NCI-H2196 (cell line): ENCODE data around the gene SPRY1.

ENCODE experiments used
- DNase-seq: peaks from one replicate; lab custom pipeline; 2025; ENCODE audit not compliant: unreplicated experiment; lab: John Stamatoyannopoulos, UW

Gene SPRY1

DNA sequence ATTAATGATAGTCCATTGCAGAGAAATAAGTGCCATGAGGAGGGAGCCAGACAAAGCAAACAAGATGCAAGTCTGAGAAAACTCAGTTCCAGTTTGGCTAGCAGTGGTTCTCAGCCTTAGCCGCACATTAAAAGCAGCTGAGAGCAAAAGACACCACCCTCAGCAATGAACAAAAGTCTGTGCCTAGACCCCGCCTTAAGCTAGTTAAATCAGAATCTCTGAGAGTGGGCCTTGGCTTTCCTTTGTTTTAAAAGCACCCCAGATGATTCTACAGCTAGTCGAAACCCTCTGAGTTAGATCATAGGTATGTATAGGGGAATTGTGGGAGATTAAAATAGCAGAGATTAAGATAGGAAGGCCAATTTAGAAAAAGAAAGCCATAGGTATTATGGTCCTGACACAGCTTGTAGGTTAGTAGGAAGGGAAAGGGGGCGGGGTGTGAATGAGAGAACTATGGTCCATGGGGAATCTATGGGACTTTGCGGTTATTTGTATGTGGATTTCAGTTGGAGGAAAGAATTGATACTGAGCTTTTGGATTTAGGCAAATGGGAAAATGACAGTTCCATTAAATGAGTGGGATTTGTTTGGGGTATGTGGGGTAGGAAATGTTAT is 12.0 kb downstream of the SPRY1 start:
- no peak for DNase-seq

GRCh38 chr4:123409334-123409733 is 12.7 kb downstream of the SPRY1 start:
- DNase-seq: no peak

GRCh38 chr4:123411514-123411913 is 14.9 kb downstream of the SPRY1 start:
- DNase-seq: no peak

- DNase-seq: no peak
Observed at GRCh38 chr4:123412091-123412505, 15.5 kb downstream of the SPRY1 start.

DNA sequence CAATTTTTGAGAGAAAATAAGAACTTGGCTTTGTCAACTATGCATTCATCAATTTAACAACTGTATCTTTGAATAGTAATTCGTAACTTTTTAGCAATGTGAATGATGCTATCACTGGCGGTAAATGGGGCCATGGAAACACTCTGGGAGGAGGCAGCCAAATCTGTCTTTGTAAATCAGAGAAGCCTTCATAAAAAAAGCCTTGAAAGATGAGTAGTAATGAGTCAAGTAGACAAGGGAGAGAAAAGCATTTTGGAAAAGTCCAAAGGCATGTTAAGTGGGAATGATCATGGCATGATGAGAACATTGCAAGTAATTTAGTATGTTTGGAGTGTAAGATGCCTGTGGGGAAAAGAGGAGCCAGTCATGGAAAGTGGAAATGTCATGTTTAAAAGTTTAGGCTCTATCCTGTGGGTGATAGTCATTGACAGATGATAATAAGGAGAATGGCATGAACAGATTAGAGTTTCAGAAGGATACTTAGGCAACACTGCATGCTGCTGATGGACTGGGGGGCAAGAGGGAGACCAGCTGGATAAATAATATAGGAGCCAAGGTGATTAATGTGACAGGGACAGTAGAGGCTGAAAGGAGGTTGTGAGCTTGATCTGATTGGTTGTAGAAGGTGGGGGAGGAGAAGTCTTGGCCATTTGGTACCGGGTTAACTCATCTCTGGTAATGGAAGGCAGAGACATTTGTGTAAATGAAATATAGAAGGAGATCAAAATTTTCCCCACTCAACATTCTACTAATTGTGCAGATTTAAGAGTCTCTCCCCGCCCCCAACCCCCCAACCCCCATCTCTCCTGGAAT is 16.3 kb downstream of the SPRY1 start:
- no peak for DNase-seq

- DNase-seq: no peak
Observed at GRCh38 chr4:123415576-123415975, 19.0 kb downstream of the SPRY1 start.

DNA sequence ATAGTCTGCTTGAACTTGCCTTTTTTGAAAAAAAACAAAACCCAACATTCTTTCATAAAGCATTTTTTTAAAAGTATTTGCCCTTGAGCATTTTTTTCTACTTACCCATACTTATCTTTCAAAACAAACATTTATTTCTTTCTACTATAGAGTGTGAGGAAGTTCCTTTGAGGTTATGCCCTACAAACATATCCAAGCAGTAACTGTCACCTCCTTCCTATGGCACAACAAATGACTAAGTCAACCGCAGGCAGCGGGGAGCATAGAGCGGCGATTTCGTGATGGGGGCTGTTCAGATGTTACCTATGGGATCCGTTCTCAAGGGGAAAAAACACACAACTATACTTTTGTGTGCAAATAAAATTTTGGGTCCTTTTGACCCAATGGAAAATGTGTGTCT is 19.4 kb downstream of the SPRY1 start:
- DNase-seq: no peak

- DNase-seq: no peak
Observed at GRCh38 chr4:123417813-123418212, 21.2 kb downstream of the SPRY1 start.

GRCh38 chr4:123418351-123418931 is 21.8 kb downstream of the SPRY1 start:
- peak; percentile 56 for DNase-seq

DNA sequence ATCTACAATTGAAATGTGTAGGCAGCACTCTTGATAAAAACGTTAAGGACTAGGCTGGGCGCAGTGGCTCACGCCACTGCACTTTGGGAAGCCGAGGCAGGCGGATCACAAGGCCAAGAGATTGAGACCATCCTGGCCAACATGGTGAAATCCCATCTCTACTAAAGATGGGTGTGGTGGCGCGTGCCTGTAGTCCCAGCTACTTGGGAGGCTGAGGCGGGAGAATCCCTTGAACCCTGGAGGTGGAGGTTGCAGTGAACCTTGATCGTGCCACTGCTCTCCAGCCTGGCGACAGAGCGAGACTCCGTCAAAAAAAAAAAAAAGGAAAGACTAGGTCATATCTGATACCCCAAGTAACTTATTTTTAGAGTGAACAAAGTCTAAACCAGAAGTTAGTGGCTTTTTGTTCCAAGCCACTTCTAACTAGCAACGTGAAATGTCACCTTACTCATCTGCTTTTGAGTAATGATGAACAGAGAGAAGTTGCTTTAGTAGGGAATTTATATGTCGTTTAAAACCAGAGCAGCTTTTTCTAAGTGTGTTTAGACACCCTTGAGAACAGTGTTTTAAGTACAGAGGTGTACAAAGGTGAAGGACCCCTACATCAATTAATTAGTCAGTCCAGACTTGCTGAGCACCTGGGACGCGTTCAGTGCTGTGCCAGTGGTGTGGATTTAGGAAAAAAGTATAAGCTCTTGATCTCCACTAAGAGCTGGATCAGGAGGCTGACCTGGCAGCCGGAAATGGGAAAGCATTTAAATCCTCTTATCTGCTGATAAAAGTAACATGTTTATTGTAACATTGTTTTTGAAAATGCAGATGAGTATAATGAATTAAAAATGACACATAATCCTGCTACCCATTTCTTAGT is 23.5 kb downstream of the SPRY1 start:
- DNase-seq: no peak

GRCh38 chr4:123421227-123421936 is 24.8 kb downstream of the SPRY1 start:
- no peak for DNase-seq

DNA sequence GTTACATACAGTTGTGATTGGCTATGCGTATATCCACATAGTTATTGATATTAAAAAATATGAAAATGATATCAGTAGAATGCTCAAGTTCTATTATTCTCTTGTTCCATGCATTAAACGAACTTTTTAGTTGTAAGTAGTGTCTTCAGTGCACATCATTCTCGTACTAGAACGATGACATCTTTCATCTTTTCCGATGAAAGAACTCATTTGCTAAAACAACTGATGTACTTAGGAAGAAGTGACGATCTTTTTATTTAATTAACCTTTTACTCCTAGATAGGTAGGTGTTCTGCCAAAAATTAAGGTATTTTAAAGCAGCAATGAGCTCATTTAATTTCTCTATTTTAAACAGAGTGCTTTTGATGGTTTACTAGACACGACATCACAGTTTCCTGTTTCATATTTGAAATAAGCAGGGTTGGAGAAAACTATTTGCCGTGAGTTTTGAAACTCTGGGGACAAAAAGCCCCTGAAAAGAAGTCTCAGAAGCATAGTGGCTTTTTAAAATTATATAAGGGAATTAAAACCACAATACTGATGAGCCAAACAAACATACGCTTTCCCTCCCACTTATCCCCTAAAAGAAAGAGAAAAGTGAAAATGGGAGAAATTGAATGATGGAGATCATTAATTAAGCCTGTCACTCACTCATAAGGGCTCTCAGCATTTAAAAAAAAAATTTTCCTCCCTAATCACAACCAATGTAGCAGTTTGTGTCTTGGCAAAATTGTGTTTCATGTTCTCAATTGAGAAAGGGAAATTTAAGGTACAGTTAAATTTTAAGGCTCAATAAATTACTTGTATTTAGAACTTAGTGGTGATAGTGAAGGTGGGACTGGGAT is 25.6 kb downstream of the SPRY1 start:
- no peak for DNase-seq

GRCh38 chr4:123423819-123424218 is 27.2 kb downstream of the SPRY1 start:
- DNase-seq: no peak

GRCh38 chr4:123427951-123428350 is 31.4 kb downstream of the SPRY1 start:
- DNase-seq: no peak

- no peak for DNase-seq
Observed at GRCh38 chr4:123430031-123430430, 33.4 kb downstream of the SPRY1 start.

GRCh38 chr4:123430501-123430900 is 33.9 kb downstream of the SPRY1 start:
- DNase-seq: no peak

- DNase-seq: no peak
Observed at GRCh38 chr4:123433573-123433972, 37.0 kb downstream of the SPRY1 start.

GRCh38 chr4:123433976-123434375 is 37.4 kb downstream of the SPRY1 start:
- DNase-seq: no peak

GRCh38 chr4:123435246-123436113 is 38.9 kb downstream of the SPRY1 start:
- DNase-seq: no peak
